Measurements from ENCODE around the gene SAC3D1. TPM values are rescaled to one million over a fixed set of nuclear protein-coding genes. Genes with fewer than 3 reads are reported as not detected.
A peak's percentile ranks its signal among the peaks of the same experiment; 100 is the strongest.
"Not testable (repeated sequence)": the region's sequence is repeated elsewhere in the genome, so short reads cannot be mapped to it uniquely, and the experiment has no call there.

SAC3D1 gene
- total RNA-seq: 7.5 TPM
- long read RNA-seq, transcript SAC3D1-201 (2 exons, 1,566 nt): major isoform, 11 of 15 reads
- long read RNA-seq, partial matches to known transcripts: 0 of 15 reads
- long read RNA-seq, other reads (novel, unspliced or antisense): 1 of 15 reads

GRCh38 chr11:65040847-65041622 lies at the start of gene SAC3D1:
Gene SAC3D1 (plus strand): TSS chr11:65041210. CDS start chr11:65041293, 83 bp downstream.
- DNase-seq: peak; percentile 93
- ATAC-seq: peak; percentile 96
- intact Hi-C loops (cut with micrococcal nuclease): no loop called here

- no peak for DNase-seq
- intact Hi-C loops (cut with micrococcal nuclease): no loop called here
- ATAC-seq: no peak
These were observed 46.7 kb upstream of the SAC3D1 start for GRCh38 chr11:64994318-64994717.

DNA sequence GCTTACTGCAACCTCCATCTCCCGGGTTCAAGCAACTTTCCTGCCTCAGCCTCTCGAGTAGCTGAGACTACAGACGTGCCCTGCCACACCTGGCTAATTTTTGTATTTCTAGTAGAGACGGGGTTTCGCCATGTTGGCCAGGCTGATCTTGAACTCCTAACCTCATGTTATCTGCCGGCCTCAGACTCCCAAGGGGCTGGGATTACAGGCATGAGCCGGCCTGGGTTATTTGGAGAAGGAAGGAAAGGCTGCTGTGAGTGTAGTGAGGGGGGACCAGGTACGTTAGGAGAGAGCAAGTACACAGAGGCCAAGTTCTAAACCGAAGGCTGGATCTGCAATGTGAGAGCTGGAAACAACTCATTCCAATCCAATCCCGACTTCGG lies 44.7 kb upstream of the SAC3D1 start:
- DNase-seq (no peak), ATAC-seq (peak; percentile 28)
- intact Hi-C loops (cut with micrococcal nuclease): no loop called here

DNA sequence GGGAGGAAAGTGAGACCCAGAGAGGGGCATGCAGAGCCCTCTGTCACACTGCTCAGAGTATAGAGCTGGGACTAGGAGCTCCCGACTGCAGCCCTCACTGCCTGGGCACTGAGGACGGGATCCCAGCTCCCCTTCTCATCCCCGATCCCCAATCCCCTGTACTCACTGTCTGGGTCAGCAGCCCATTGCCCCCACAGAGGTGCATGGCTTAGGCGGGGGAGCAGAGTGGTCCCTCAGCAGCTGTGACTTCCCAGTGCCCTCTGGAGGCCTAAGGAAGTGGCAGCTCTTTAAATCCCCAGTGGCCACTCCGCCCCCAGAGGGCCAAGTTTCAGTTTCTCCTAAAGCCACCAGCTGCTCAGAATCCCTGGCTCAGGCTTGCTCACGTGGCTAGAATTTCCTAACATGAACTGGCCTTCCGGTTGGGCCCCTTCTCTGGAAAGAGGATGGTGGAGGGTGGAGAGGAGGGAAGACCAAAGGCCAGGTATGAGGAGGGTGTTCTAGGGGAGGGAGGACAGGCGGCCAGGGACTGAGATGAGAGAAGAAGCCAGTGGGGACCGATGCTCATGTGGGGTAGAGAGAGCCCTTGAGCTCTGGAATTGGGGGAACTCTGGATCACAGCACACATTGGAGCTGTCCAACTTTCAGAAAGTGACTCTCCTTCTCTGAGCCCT lies 44.2 kb upstream of the SAC3D1 start, which contains the start of gene BATF2:
BATF2 (minus strand) TSS at position 262 of the 671 bp plus-strand sequence; CDS start at position 205, 57 bp downstream.
- ATAC-seq (peak; percentile 92), DNase-seq (peak; percentile 71)
- intact Hi-C loops (cut with micrococcal nuclease): no loop called here

DNA sequence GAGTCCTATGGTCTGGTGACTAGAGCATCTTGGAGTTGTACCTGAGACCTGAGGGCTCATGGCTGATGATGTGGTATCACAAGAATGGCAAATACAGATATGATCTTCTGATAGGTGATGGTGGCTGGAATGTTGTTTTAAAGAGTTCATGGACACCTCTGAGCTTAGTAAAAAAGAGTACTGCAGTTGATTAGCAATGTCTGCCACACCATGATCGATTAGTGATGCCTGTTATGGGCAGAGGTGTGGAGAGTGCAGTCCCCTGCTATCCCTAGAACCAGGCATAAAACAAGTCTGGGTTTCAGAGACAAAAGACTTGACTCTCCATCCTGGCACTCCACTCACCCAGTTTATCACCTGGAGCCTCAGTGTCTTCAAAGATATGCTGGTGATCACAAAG lies 42.9 kb upstream of the SAC3D1 start:
- intact Hi-C loops (cut with micrococcal nuclease): no loop called here
- DNase-seq: no peak
- no peak for ATAC-seq

DNA sequence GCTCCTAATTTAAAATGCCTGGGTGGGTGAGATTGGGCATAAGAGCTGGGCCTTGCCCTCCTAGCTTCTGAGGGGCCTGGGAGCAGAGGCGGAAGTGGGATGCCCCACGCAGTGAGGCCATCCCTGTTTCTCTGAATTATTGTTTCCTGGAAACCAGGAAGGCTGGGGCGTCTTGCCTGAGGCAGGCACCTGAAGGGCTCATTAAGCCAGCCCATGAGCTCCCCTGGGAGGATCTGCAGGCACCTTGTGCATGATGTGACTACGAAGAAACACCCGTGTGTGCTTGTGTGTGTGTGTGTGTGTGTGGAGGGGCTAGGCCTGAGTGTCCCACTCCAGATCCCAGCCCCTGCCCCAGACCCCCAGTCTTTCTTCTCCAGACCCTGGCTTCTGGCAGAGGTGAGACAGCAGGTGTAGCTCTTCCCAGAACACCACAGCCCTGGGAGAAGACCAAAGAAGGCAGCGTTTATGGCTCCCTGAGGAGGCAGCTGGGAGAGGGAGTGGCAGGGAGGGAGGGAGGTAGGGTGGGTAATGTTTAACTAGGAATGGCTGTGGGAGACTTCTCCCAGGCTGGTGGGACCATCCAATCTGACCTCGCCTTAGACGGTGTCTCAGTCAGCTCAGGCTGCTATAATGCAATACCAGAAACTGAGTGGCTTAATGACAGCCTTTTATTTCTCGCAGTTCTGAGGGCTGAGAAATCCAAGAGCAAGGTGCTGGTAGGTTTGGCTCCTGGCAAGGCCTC lies 42.1 kb upstream of the SAC3D1 start:
- ATAC-seq (no peak), DNase-seq (no peak)
- intact Hi-C loops (cut with micrococcal nuclease): no loop called here

DNA sequence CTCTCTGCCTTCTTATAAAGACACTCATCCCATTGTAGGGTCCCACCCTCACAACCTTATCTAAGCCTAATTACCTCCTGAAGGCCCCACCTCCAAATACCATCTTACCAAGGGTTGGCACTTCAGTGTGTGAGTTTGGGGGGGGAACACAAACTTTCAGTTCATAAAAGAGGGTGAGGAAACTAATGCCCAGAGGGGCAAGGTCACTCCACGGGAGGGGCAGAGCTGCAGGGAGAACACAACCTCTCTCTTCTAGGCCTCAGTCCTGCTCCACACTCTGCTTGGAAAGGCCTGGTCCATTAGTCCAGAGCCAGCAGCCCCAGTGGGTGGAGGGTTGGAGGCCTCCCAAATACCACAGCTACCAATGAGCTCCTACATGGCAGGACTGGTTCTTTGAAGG lies 41.5 kb upstream of the SAC3D1 start:
- DNase-seq (no peak), ATAC-seq (no peak)
- intact Hi-C loops (cut with micrococcal nuclease): no loop called here

DNA sequence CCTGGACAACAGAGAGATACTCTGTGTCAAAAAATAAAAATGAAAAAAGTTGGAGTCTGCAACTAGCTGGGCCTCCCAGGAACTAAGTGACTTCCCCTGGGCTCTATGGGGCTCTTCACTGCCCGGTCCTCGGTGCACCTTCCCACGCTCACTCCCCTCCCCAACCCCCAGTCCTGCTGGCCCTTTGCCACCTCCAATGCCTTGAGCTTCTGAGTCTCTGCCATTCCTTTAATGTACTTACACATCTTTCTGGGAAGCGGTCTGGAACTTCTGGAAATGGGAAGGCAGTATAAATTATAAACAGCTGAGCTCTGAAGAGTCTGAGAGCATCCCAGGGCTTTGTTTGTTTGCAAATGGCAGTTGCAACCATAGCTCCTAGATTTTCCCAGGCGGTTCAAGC lies 38.3 kb upstream of the SAC3D1 start:
- ATAC-seq: no peak
- intact Hi-C loops (cut with micrococcal nuclease): no loop called here
- no peak for DNase-seq

DNA sequence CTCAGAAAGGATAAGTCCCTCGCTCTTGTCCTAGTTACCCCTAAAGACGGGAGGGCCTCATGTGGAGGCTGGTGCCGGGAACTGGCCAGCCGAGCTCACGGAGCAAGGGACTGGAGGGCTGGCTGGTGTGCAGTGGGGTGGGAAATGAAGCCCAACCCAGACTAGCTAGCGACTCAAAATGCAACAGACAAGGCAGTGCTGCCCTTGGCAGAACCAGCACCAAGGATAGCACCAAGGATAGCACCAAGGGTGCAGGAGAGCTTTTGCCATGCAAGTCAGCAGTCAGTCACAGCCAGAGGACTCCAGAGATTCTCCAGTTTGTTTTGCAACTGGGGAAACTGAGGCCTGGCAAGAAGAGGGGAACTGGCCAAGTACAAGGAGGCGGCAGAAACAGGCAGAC lies 37.7 kb upstream of the SAC3D1 start:
- ATAC-seq (no peak), DNase-seq (no peak)
- intact Hi-C loops (cut with micrococcal nuclease): no loop called here

GRCh38 chr11:65003968-65004367 lies 37.0 kb upstream of the SAC3D1 start:
- DNase-seq; intact Hi-C loops (cut with micrococcal nuclease); ATAC-seq: not testable (repeated sequence)

GRCh38 chr11:65008016-65008415 lies 33.0 kb upstream of the SAC3D1 start:
- DNase-seq: no peak
- intact Hi-C loops (cut with micrococcal nuclease): no loop called here
- ATAC-seq: no peak

DNA sequence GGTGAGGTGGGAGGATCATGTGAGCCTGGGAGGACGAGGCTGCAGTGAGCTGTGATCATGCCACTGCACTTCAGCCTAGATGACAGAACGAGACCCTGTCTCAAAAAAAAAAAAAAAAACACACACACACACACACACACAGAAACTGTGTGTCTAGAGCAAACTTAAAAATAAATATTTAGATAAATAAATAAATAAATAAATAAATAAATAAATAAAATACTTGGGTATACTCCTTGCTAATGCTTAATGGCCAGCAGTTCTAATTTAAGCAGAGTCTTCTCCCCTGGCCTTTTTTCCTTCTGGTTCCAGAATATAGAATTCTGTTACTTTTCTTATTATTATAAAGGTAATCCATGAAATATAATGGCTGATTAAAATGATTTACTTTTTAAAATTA lies 32.1 kb upstream of the SAC3D1 start:
- intact Hi-C loops (cut with micrococcal nuclease): no loop called here
- DNase-seq (no peak), ATAC-seq (no peak)

DNA sequence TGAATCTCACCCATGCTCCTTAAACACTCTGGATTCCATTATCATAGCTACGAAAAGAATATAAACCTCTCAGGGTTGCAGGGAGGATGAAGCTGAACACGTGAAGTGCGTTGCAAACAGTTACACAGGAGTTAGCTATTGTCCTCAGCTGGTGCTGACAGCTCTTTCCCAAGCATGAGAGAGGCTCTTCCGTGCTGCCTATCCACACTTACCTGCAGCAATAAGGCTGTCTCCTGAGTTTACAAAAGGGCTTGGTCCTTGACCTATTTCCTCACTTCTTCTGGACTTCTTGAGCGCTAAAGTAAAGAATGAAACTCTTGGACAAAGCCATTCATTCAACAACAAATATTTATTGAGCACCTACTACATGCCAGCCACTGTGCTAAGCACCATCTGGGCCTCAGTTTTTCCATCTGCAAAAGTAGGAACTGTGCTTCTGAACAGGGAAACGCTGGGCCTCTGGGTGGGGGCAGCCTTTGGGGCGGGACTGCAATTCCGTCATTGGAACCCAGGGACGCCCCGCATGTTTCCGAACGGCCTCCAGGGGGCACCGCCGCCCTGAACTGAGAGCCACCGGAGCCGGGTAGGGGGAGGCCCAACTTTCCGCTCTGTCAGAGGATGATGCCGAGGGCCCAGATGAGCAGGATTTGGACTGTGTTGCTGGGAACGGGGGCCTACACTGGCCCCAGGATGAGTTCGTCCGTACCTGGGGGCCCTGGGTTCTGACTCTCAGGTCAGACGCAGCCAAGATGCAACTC lies 27.7 kb upstream of the SAC3D1 start:
- intact Hi-C loops (cut with micrococcal nuclease): no loop called here
- DNase-seq (peak; percentile 94), ATAC-seq (peak; percentile 92)

GRCh38 chr11:65013888-65014725 lies 26.9 kb upstream of the SAC3D1 start, which contains the start of gene ARL2:
Gene ARL2 (plus strand): TSS chr11:65014160. CDS start chr11:65014208, 48 bp downstream.
- intact Hi-C loops (cut with micrococcal nuclease): no loop called here
- ATAC-seq (peak; percentile 96), DNase-seq (peak; percentile 97)

GRCh38 chr11:65014726-65015227 lies 26.2 kb upstream of the SAC3D1 start:
- DNase-seq (no peak), ATAC-seq (no peak)
- intact Hi-C loops (cut with micrococcal nuclease): no loop called here

GRCh38 chr11:65016705-65017104 lies 24.3 kb upstream of the SAC3D1 start:
- DNase-seq (no peak), ATAC-seq (no peak)
- intact Hi-C loops (cut with micrococcal nuclease): no loop called here

DNA sequence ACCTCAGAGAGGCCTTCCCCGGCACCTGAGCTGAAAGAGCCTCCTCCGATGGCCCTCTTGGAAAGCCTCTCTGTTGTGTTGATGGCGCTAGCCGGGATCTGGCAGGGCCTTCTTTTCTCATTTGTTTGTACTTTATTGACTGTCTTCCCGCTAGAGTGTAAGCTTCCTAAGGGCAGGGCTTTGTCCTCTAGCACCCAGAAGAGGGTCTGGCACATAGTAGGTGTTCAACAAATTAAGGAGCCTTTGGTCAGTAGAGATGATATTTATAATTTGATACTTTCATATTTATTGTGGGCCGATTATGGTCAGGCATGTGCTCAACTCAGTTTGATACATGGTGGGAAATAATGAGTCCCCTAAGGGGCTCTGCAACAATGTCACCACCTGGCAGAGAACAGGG lies 23.1 kb upstream of the SAC3D1 start:
- DNase-seq: no peak
- ATAC-seq: no peak
- intact Hi-C loops (cut with micrococcal nuclease): no loop called here

DNA sequence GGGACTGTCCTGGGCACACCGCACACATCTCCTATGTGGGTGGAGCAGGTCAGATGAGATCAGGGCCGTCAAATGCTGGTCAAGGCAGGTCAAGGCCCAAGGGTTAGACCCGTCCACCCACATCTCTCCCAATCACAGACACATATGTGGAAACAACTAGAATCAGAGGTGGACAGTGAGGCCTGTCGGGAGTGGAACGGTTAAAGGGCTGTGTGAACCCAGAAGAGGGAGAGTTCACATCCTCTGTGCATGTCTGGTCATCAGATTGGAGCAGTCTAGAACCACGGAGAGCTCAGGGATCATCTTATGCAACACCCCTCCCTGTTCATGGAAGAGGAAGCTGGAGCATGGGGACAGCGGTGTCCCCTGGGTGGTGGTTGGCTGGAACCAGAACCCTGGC lies 21.2 kb upstream of the SAC3D1 start:
- no peak for ATAC-seq
- intact Hi-C loops (cut with micrococcal nuclease): no loop called here
- DNase-seq: no peak
